ENCODE measurements around the gene THRAP3. TPM values are rescaled to one million over a fixed set of nuclear protein-coding genes. Genes with fewer than 3 reads are reported as not detected.
A peak's percentile ranks its signal among the peaks of the same experiment; 100 is the strongest.
"Not testable (repeated sequence)": the region's sequence is repeated elsewhere in the genome, so short reads cannot be mapped to it uniquely, and the experiment has no call there.

The THRAP3 gene
- total RNA-seq, 2 donors from 2014 or later = 81.0 to 103 TPM

DNA sequence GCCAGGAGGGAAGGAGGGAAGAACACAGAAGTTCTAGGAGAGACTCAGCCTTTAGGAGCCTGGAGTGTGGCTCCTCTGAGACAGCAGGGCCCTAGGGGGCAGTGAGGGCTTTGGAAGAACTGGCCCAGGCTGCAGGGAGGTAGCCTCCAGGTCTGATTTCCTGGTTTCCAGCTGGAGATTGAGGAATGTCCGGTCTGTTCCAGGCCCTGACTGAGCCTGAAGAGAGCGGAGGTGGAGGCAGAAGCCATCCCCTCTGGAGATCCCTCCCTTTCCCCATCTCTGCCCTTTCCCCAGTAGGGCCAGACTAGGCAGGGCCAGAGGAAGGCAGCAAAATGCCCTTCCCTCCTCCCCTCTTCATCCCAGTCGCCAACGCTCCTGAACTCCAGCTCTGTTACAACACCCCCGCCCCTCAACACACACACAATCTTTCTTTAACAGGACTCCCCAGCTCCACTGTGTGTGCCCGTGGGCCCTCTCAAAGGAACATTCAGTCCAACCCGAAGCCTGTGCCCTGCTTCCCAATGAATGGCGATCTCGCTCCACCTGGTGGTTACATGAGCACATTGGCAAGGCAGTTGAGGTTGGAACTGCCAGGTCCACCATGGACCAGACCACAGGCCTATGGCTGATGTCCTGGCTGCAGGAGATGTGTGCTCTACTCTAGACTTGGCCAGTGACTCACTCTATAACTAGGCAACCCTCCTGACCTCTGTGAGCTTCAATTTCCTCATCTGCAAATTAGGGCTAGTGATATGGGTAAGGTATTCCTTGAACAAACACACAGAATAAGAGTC, 36.2 kb upstream of the THRAP3 start:
- no peaks in the 10 kb centered on the region for H3K36me3 ChIP-seq
- intact Hi-C loops (cut with DNase I) = loop anchor here (5.0 to 10.0 kb wide), 3 partner anchors 36 to 97 kb away; no protein-coding TSS in a partner anchor
- H3K4me1 ChIP-seq = peaks cover 6% of the 10 kb centered on the region
- H3K27ac ChIP-seq = peak overlapping the region; percentile 67
- no peak overlapping the region for H3K4me3 ChIP-seq
- TF ChIP-seq, protein P1, sequence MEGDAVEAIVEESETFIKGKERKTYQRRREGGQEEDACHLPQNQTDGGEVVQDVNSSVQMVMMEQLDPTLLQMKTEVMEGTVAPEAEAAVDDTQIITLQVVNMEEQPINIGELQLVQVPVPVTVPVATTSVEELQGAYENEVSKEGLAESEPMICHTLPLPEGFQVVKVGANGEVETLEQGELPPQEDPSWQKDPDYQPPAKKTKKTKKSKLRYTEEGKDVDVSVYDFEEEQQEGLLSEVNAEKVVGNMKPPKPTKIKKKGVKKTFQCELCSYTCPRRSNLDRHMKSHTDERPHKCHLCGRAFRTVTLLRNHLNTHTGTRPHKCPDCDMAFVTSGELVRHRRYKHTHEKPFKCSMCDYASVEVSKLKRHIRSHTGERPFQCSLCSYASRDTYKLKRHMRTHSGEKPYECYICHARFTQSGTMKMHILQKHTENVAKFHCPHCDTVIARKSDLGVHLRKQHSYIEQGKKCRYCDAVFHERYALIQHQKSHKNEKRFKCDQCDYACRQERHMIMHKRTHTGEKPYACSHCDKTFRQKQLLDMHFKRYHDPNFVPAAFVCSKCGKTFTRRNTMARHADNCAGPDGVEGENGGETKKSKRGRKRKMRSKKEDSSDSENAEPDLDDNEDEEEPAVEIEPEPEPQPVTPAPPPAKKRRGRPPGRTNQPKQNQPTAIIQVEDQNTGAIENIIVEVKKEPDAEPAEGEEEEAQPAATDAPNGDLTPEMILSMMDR (IDR thresholded peaks at IDR 0.05) = peak; percentile 81
- H3K9ac ChIP-seq (ENCODE audit: low read depth in 2 of 2, low read length in 2 of 2) = no peak overlapping the region
- H3K9me3 ChIP-seq = no peaks in the 10 kb centered on the region
- peak; percentile 87 for DNase-seq
- H3K27me3 ChIP-seq = no peaks in the 10 kb centered on the region

DNA sequence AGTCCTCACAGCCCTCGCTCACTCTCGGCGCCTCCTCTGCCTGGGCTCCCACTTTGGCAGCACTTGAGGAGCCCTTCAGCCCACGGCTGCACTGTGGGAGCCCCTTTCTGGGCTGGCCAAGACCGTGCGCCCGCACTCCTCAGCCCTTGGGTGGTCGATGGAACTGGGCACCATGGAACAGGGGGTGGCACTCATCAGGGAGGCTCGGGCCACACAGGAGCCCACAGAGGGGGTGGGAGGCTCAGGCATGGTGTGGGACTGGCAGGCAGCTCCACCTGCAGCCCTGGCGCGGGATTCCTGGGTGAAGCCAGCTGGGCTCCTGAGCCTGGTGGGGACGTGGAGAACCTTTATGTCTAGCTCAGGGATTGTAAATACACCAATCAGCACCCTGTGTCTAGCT, 27.4 kb upstream of the THRAP3 start:
- H3K9me3 ChIP-seq; H3K4me3 ChIP-seq; intact Hi-C loops (cut with DNase I); DNase-seq; H3K27ac ChIP-seq; H3K27me3 ChIP-seq; H3K4me1 ChIP-seq; H3K36me3 ChIP-seq; H3K9ac ChIP-seq (ENCODE audit: low read depth in 2 of 2, low read length in 2 of 2): not testable (repeated sequence)

DNA sequence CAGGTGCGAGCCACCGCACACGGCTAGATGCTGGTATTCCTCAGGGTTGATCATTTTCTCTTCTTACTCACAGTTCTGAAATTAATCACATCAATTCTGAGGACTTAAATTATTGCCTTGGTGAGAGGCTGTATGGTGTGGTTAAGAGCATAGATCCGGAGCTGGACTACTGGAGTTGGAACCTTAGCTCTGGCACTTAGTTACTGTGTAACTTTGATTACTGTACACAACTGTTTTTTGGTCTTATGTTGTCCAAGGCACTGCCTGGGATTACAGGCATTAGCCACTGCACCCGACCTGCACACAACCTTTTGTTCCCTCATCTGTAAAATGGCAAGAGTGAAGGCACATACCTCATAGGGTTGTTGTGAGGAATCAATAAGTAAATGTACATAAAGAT, 25.6 kb upstream of the THRAP3 start:
- H3K9ac ChIP-seq (ENCODE audit: low read depth in 2 of 2, low read length in 2 of 2) = no peak overlapping the region
- TF ChIP-seq, protein P1 (IDR thresholded peaks at IDR 0.05) = no peak
- no peaks in the 10 kb centered on the region for H3K9me3 ChIP-seq
- H3K27ac ChIP-seq = no peak overlapping the region
- no peaks in the 10 kb centered on the region for H3K27me3 ChIP-seq
- no peaks in the 10 kb centered on the region for H3K36me3 ChIP-seq
- no peak overlapping the region for H3K4me3 ChIP-seq
- intact Hi-C loops (cut with DNase I) = no loop called here
- no peak for DNase-seq
- no peaks in the 10 kb centered on the region for H3K4me1 ChIP-seq

DNA sequence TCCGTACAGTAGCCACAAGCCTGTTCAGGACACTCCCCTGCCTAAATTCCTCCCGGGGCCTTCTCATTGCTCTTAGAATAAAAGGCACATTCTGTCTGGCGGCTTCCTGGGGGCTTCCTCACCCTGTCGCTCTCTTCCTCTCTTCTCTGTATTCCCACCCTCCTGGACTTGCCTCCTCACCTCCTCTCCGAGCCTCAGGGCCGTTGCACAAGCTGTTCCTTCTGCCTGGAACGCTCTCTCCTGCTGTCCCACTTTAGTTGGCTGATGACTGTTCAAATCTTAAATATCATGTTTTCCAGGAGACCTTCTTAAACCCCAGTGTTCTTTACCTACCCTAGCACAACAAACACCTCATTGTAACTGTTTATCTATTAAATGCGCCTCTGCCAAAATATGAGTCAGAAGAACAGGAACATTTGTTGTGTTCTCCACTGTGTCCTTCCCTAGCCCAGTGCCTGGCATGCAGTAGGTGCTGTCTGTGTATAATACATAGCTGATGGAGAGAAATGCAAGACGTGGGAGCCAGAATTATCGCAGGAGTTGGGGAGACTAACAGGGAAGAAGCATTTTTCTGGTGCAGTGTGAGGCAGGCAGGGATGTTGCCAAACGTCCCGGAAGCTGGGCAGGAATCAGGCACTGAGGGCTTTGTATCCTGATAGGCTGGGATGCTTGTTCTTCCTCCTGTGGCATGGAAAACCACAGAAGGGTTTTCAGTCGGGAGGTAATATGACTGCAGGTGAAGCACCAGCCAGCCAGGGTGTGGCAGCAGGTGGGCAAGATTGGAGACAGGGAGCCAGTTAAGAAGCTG, 24.1 kb upstream of the THRAP3 start:
- peak; percentile 36 for DNase-seq
- TF ChIP-seq, protein P1 (IDR thresholded peaks at IDR 0.05) = no peak
- no peaks in the 10 kb centered on the region for H3K9me3 ChIP-seq
- no peak overlapping the region for H3K27ac ChIP-seq
- intact Hi-C loops (cut with DNase I) = no loop called here
- no peak overlapping the region for H3K9ac ChIP-seq (ENCODE audit: low read depth in 2 of 2, low read length in 2 of 2)
- H3K27me3 ChIP-seq = no peaks in the 10 kb centered on the region
- H3K4me1 ChIP-seq = no peaks in the 10 kb centered on the region
- H3K36me3 ChIP-seq = no peaks in the 10 kb centered on the region
- H3K4me3 ChIP-seq = no peak overlapping the region

DNA sequence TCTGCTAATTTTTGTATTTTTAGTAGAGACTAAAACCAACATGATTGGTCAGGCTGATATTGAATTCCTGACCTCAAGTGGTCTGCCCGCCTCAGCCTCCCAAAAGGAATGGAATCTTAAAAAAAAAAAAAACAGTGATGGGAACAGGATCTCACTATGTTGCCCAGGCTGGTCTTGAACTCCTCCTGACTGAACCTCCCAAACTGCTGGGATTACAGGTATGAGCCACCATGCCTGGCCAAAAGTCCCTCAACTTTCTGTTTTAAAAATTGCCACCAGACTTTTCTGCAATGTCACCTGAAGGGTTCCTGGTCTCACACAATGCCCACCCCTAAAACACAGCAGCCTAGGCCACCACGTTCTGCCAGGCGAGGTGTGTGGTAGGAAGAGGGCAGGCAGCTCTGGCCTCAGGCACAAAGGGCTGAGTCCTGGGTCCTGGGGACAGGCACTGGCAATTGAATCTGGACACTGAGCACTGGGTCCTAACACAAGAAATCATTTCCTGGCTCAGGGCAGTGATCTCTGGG, 21.2 kb upstream of the THRAP3 start:
- no peak for DNase-seq
- Histone ChIP-seq H3K9ac (ENCODE audit: low read depth in 2 of 2, low read length in 2 of 2) (no peak overlapping the region), H3K9me3 (no peaks in the 10 kb centered on the region), H3K4me3 (no peak overlapping the region), H3K27me3 (no peaks in the 10 kb centered on the region), H3K27ac (no peak overlapping the region), H3K4me1 (no peaks in the 10 kb centered on the region), H3K36me3 (no peaks in the 10 kb centered on the region)
- intact Hi-C loops (cut with DNase I) = no loop called here
- TF ChIP-seq, protein P1 (IDR thresholded peaks at IDR 0.05) = no peak
